Measurements from ENCODE around the gene CTSZ.

GRCh38 chr20:58986286-58986967 lies 20.6 kb downstream of the CTSZ start:
- no peak for TF ChIP-seq CTCF (IDR thresholded peaks at IDR 0.05)
- TF ChIP-seq POLR2A (IDR thresholded peaks at IDR 0.05): no peak

All from heart left ventricle (tissue), 13 donors.